ENCODE results near the gene KRT222.

Gene KRT222

DNA sequence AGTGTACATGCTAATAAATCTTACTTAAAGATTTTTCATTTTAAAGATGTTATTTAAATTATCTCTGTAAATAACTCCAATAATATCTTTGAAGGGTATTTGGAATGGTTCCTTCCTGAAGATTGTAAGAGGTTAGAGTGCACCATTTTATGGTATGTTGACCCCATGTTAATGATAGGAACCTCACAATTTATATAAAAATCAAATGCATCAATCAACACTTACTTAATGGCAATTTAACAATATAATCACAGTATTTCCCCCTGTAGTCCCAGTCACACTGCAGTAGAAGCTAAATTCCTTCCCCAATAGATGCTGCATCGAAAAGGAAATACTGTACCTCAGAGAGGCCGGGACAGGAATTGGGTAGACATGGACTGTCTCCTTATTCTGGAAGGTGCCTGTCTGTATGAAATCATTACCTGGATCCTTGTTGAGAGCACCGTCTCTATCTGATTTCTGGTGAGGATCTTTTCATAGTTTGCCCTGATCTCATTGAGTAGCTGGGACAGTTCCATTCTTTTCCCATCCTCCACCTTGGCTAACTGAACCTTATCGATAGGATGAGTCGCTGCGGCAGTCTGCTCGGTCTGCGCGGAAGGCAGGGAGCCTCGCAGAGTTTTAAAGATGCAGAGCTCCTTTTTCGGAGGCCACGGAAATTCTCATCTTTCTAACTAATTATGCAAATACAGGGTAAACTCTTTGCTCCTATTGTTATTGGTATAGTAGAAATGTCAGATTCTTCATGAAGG is at the start of gene KRT222:
Gene KRT222, minus strand, starts transcription at position 596 of the 752 bp plus-strand sequence. Its CDS starts 78 bp downstream, at position 518.
- TF ChIP-seq GATA1 (IDR thresholded peaks at IDR 0.05; ENCODE audit: low read depth, low read length): no peak
- no peak for TF ChIP-seq POLR2A (IDR thresholded peaks at IDR 0.05; ENCODE audit: low read length)
- DNase-seq: no peak

DNA sequence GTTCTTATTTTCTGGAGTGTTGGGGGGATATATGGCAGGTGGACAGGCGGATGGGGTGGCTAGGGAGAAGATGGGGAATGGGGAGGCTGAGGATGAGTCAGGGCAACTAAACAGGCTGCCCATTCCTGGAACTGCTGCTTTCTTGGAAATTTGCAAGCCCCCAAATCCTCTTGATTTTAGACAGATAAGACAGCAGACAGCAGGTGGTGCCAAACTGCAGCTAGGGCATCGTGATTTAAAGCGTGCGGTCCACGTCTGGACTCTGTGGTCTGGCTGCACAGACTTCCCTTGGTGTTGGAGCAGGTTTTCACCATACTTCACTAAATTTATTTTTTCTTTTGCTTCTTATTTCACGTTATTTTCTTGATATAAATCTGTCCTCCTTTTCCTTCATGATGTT is 49.5 kb upstream of the KRT222 start:
- DNase-seq: no peak
- TF ChIP-seq POLR2A (IDR thresholded peaks at IDR 0.05; ENCODE audit: low read length): no peak
- no peak for TF ChIP-seq GATA1 (IDR thresholded peaks at IDR 0.05; ENCODE audit: low read depth, low read length)

- TF ChIP-seq POLR2A (IDR thresholded peaks at IDR 0.05; ENCODE audit: low read length) (no peak), GATA1 (IDR thresholded peaks at IDR 0.05; ENCODE audit: low read depth, low read length) (no peak)
- DNase-seq: no peak
These were observed 42.8 kb upstream of the KRT222 start for GRCh38 chr17:40707745-40708144.

- TF ChIP-seq POLR2A (IDR thresholded peaks at IDR 0.05; ENCODE audit: low read length): no peak
- no peak for TF ChIP-seq GATA1 (IDR thresholded peaks at IDR 0.05; ENCODE audit: low read depth, low read length)
- no peak for DNase-seq
These were observed 40.6 kb upstream of the KRT222 start for GRCh38 chr17:40705584-40705983.

GRCh38 chr17:40703652-40704051 is 38.7 kb upstream of the KRT222 start, which contains the start of gene KRT24:
Gene KRT24 (minus strand): TSS chr17:40703752. CDS start chr17:40703693, 59 bp downstream.
- no peak for TF ChIP-seq POLR2A (IDR thresholded peaks at IDR 0.05; ENCODE audit: low read length)
- TF ChIP-seq GATA1 (IDR thresholded peaks at IDR 0.05; ENCODE audit: low read depth, low read length): no peak
- no peak for DNase-seq

GRCh38 chr17:40702271-40702670 is 37.3 kb upstream of the KRT222 start:
- no peak for DNase-seq
- no peak for TF ChIP-seq GATA1 (IDR thresholded peaks at IDR 0.05; ENCODE audit: low read depth, low read length)

DNA sequence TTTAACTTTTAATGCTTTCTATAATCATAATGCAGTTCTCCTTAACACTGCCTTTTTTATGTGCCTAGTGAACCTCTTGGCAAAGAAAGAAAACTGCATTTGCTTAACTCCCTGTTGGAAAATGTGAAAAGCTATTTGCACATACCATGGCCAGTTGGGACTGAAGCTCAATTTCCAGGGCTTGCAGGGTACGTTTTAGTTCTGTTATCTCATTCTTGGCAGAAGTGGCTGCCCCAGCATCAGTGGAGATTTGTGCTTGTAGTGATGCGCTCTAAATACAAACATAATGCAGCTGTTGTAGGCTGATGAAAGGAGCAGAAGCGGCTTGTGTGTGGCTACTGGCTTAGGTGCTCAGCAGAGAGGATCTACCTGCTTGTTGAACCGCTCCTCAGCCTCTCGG is 34.9 kb upstream of the KRT222 start:
- no peak for DNase-seq
- TF ChIP-seq GATA1 (IDR thresholded peaks at IDR 0.05; ENCODE audit: low read depth, low read length) (no peak), POLR2A (IDR thresholded peaks at IDR 0.05; ENCODE audit: low read length) (no peak)

DNA sequence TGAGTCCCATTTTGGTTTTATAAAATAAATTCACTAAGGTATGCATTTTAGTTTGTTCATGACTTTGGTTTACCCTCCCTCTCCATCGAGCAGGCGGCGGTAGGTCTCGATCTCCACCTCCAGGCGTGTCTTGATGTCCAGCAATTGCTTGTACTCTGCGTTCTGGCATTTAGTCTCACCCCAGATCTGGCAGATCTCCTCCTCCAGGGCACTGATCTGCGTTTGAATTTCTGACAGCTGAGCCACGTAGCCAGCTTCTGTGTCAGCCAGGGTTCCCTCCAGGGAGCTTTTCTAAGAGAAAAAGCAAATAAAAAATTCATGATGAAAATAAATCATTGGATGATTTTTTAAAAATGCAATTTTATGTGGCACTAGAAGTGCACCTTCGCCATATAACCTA is 34.4 kb upstream of the KRT222 start:
- TF ChIP-seq POLR2A (IDR thresholded peaks at IDR 0.05; ENCODE audit: low read length): no peak
- TF ChIP-seq GATA1 (IDR thresholded peaks at IDR 0.05; ENCODE audit: low read depth, low read length): no peak
- no peak for DNase-seq

DNA sequence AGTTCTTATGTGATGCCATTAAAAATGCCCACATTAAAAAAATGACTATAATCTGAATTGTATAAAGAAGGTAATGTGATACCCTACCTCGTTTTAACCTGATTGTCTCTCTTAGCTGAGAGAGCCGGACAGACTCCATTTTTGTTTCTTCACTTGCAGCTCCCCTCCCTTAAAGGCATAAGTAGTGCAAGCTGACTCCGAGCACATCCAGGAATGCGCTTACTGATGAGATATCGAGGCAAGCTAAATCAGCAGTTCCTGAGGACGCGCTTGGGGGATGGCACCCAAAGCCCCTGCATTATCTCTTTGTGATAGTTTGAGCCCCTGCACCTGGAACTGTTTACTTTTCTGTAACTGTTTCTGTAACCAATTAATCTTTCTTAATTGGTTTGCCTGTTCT is 32.3 kb upstream of the KRT222 start:
- TF ChIP-seq GATA1 (IDR thresholded peaks at IDR 0.05; ENCODE audit: low read depth, low read length): no peak
- TF ChIP-seq POLR2A (IDR thresholded peaks at IDR 0.05; ENCODE audit: low read length): no peak
- DNase-seq: no peak

DNA sequence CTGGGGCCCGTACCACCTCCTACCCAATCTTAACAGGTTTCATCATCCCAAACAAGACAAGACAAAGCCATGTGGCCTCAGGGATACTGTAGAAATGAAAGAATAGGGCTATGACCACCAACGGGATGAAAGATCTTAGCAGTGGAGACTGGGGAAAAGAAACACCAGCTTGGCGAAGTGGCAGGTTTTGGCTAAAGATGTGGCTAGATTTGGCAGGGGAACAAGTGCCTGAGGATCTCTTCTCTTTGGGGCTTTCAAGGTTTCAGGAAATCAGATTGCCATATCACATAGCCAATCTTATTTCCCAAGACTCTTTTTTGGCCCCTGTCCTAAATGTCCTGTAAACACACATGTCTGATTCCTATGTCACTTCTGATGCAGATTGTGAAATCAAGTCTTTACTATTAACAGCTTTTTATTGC is 31.7 kb upstream of the KRT222 start:
- TF ChIP-seq POLR2A (IDR thresholded peaks at IDR 0.05; ENCODE audit: low read length): no peak
- TF ChIP-seq GATA1 (IDR thresholded peaks at IDR 0.05; ENCODE audit: low read depth, low read length): no peak
- DNase-seq: no peak

- DNase-seq: no peak
- TF ChIP-seq GATA1 (IDR thresholded peaks at IDR 0.05; ENCODE audit: low read depth, low read length): no peak
- TF ChIP-seq POLR2A (IDR thresholded peaks at IDR 0.05; ENCODE audit: low read length): no peak
These were observed 31.0 kb upstream of the KRT222 start for GRCh38 chr17:40695874-40696472.

DNA sequence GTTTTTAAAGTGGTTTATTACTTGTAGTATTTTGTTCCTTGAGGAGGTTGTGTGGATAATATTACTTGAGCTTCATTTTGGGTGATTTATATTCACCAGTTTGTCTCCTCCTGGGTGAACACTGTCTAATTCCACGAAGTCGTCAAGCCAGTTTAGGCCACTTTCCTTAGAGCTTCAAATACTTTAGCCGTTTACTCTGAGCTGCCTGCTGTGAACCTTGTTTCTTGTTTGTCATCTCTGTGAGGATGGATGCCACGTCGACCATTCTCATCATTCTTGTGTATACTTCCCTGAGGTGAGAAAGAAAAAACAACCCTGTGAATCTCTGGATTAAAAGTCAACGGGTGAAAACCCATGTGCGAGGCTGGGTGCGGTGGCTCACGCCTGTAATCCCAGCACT is 29.6 kb upstream of the KRT222 start:
- TF ChIP-seq POLR2A (IDR thresholded peaks at IDR 0.05; ENCODE audit: low read length) (no peak), GATA1 (IDR thresholded peaks at IDR 0.05; ENCODE audit: low read depth, low read length) (no peak)
- no peak for DNase-seq

- TF ChIP-seq GATA1 (IDR thresholded peaks at IDR 0.05; ENCODE audit: low read depth, low read length) (no peak), POLR2A (IDR thresholded peaks at IDR 0.05; ENCODE audit: low read length) (no peak)
- DNase-seq: no peak
These were observed 22.1 kb upstream of the KRT222 start for GRCh38 chr17:40687106-40687505.

GRCh38 chr17:40686192-40686591 is 21.2 kb upstream of the KRT222 start:
- no peak for DNase-seq
- TF ChIP-seq POLR2A (IDR thresholded peaks at IDR 0.05; ENCODE audit: low read length): no peak
- TF ChIP-seq GATA1 (IDR thresholded peaks at IDR 0.05; ENCODE audit: low read depth, low read length): no peak

DNA sequence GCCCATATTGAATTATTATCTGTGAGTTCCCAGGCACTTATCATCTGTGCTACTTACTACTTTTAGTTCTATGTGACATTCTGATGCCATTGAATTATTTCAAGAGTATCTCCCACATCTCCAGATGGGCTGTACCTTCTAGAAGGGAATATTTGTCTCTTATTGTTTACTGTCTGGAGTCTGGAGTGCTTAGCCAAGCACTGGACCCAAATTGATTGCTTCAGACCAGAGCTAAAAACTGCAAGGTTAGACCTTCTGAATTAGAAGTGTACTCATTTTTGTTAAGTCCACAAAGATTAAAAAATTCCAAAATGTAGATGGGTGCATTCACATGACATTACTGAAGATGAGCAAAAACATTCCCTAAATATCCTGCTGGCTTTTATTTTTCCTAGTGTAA is 16.0 kb upstream of the KRT222 start:
- TF ChIP-seq POLR2A (IDR thresholded peaks at IDR 0.05; ENCODE audit: low read length) (no peak), GATA1 (IDR thresholded peaks at IDR 0.05; ENCODE audit: low read depth, low read length) (no peak)
- DNase-seq: no peak

Data from erythroblast (primary cell).